Testis (tissue), 3 donors: Measurements from ENCODE around the gene PLD1. TPM values are rescaled to one million over a fixed set of nuclear protein-coding genes. Genes with fewer than 3 reads are reported as not detected.

ENCODE experiments used
- DNase-seq: peaks from one replicate; pipeline ENCODE4 v3.0.0-alpha.2; 2019
- H3K27ac ChIP-seq, 2 donors: fragments of 200-600 bp; sonication (generic); one replicate each; pipeline ENCODE4 v1.5.1; 2019
- H3K27me3 ChIP-seq: fragments of 200-600 bp; sonication (generic); one replicate; pipeline ENCODE4 v1.5.1; 2019
- H3K36me3 ChIP-seq: fragments of 200-600 bp; sonication (generic); one replicate; pipeline ENCODE4 v1.5.1; 2017; ENCODE audit warnings: low read depth; ENCODE audit errors: missing control alignments
- H3K4me1 ChIP-seq: fragments of 200-600 bp; sonication (generic); one replicate; pipeline ENCODE4 v1.5.1; 2019
- H3K4me3 ChIP-seq, 2 donors: fragments of 200-600 bp; sonication (generic); one replicate each; pipeline ENCODE4 v1.5.1; 2017 to 2019
- H3K9me3 ChIP-seq: fragments of 200-600 bp; sonication (generic); one replicate; pipeline ENCODE4 v1.5.1; 2017
- CTCF ChIP-seq, 3 experiments: fragments of 450-650 bp in 2 of 3; fragments of 200-600 bp in 1 of 3; sonication (generic) in 1 of 3; IDR thresholded peaks; one replicate each; pipeline ENCODE4 v1.5.1; 2016 to 2019; ENCODE audit warnings: antibody characterized with exemption in 3 of 3, mild to moderate bottlenecking in 2 of 3, moderate library complexity in 1 of 3
- POLR2A ChIP-seq: fragments of 450-650 bp; IDR thresholded peaks from one replicate; pipeline ENCODE4 v1.6.1; 2017; ENCODE audit warnings: antibody characterized with exemption, mild to moderate bottlenecking, moderate library complexity
- WGBS, 2 donors: methylation state at CpG; one replicate each; pipeline ENCODE4 v1.1.5; 2018; 5-methylcytosine and 5-hydroxymethylcytosine counted together
- intact Hi-C: fragments of 100-400 bp; cut with DNase I; formaldehyde crosslinking; loops from one replicate; pipeline ENCODE4 v1.15.1; 2023; ENCODE audit warnings: low total_unique reads
- polyA plus RNA-seq: library from polyadenylated mRNA; stranded (reverse); fragments of 350-450 nt; fragmentation: Illumina TruSeq; extraction: RNeasy Lipid Tissue Mini Kit (QIAGEN cat#74804); gene quantifications from one replicate; pipeline ENCODE4 v1.2.3, GENCODE V29; 2014; ENCODE audit warnings: low read depth, low replicate concordance; ENCODE audit not compliant: insufficient read depth
- total RNA-seq, 2 donors: library from RNA; depleted of rRNA; stranded (reverse); fragments of >200 nt; gene quantifications; one replicate each; pipeline ENCODE4 v1.2.3, GENCODE V29; 2016

PLD1 gene
- total and polyA plus RNA-seq, 3 donors from 2014 or later = 10.7 to 27.4 (median 19.1) TPM

DNA sequence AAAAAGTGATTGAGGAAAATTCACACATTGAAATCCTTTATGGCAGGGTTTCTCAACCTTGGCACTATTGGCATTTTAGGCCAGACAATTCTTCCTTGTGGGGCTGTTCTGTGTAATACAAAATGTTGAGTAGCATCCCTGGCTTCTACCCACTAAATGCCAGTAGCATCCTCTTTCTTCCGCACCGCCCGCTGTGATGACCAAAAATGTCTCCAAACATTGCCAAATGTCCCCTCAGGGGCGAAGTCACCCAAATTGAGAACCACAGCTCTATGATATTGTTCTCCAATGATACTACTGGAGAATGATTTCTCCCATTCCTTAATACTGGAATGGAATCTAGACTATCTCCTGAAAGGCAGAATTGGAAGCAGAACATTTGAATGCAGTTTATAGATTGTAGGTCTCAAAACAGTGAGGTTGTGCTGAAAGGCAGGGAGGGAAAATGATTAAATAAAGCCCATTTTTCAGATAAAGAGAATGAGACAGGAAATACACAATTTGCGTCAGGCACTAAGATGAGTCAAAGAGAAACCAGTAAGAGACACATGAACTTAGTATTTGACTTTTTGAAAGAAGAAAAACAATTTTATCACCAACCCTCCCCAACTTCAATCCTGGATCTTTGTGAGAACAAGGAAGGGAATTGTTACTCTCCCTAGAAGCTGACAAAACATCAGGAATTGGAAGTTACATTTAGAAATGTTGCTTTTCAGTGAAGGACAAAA lies 248.5 kb downstream of the PLD1 start:
- Histone ChIP-seq H3K27ac (peak overlapping the region; percentile 59 to 68), H3K4me3 (no peak overlapping the region), H3K4me1 (peaks cover 13% of the 10 kb centered on the region), H3K27me3 (no peaks in the 10 kb centered on the region), H3K9me3 (no peaks in the 10 kb centered on the region), H3K36me3 (no peaks in the 10 kb centered on the region)
- no peak for TF ChIP-seq CTCF (IDR thresholded peaks at IDR 0.05)
- no peak for TF ChIP-seq POLR2A
- intact Hi-C loops = loop anchor here (10.0 kb wide), 1 partner anchor 597 kb away; no protein-coding TSS in a partner anchor
- no peak for DNase-seq
- 88 to 93% methylated on average over 5 of the region's 5 CpGs for WGBS, 2 donors

- TF ChIP-seq CTCF (IDR thresholded peaks at IDR 0.05) = no peak
- TF ChIP-seq POLR2A = no peak
- DNase-seq = no peak
- Histone ChIP-seq H3K4me3 (no peak overlapping the region), H3K27me3 (no peaks in the 10 kb centered on the region), H3K9me3 (no peaks in the 10 kb centered on the region), H3K36me3 (no peaks in the 10 kb centered on the region), H3K4me1 (peaks cover 13% of the 10 kb centered on the region), H3K27ac (no peak overlapping the region)
- WGBS, 2 donors = 62 to 74% methylated on average over 7 of the region's 7 CpGs
- intact Hi-C loops = no loop called here
Observed at GRCh38 chr3:171559586-171559985, 250.7 kb downstream of the PLD1 start.

DNA sequence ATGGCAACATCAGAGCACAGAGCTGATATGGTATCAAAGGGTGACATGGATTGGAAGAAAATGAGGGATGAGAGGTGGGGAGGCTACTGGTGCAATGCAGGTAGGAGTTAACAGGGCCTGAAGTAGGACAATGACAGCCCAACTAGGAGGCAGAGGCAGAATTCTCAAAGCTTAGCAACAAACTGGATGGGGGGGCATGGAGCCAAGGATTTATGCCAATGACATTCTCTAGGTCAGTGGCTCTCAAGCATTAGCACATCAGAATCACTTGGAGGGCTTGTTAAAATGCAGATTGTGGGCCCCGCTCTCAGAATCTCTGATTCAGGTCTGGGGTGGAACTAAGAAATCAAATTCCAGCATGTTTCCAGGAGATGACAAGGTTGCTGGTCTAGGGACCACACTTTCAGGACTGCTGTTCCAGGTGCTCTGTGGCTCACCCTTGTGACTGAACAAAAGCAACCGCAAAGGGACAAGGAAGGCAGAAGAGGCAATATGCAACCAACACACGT lies 252.0 kb downstream of the PLD1 start:
- no peak for DNase-seq
- H3K4me3 ChIP-seq = no peak overlapping the region
- H3K9me3 ChIP-seq = no peaks in the 10 kb centered on the region
- no peaks in the 10 kb centered on the region for H3K27me3 ChIP-seq
- H3K36me3 ChIP-seq = no peaks in the 10 kb centered on the region
- H3K27ac ChIP-seq = no peak overlapping the region
- TF ChIP-seq POLR2A (no peak), CTCF (IDR thresholded peaks at IDR 0.05) (no peak)
- intact Hi-C loops = no loop called here
- peaks cover 13% of the 10 kb centered on the region for H3K4me1 ChIP-seq
- WGBS, 2 donors = 66 to 86% methylated on average over 3 of the region's 3 CpGs

- Histone ChIP-seq H3K4me3 (no peak overlapping the region), H3K9me3 (no peaks in the 10 kb centered on the region), H3K27me3 (no peaks in the 10 kb centered on the region), H3K36me3 (no peaks in the 10 kb centered on the region), H3K4me1 (peaks cover 13% of the 10 kb centered on the region), H3K27ac (no peak overlapping the region)
- intact Hi-C loops = no loop called here
- DNase-seq = no peak
- TF ChIP-seq POLR2A (no peak), CTCF (IDR thresholded peaks at IDR 0.05) (no peak)
Observed at GRCh38 chr3:171557173-171557572, 253.1 kb downstream of the PLD1 start.
